H1 (cell line): Measurements from ENCODE around the gene HS3ST5. TPM values are rescaled to one million over a fixed set of nuclear protein-coding genes. Genes with fewer than 3 reads are reported as not detected.

ENCODE experiments used
- CTCF ChIA-PET: fragments of 300-600 bp; sonication (Branson Sonifier 250); formaldehyde crosslinking; loops from one replicate; lab custom pipeline; 2021; ENCODE audit not compliant: partially characterized antibody; lab: Charles Lee
- POLR2A ChIA-PET: fragments of 300-600 bp; sonication (Branson Sonifier 250); formaldehyde crosslinking; loops from one replicate; lab custom pipeline; 2021; ENCODE audit warnings: inconsistent platforms; ENCODE audit not compliant: partially characterized antibody; lab: Charles Lee
- DNase-seq, 2 experiments: peaks; one replicate each; pipeline versions ENCODE4 v3.0.0 to v3.0.0-alpha.2; 2010 to 2022; ENCODE audit warnings: low spot score in 2 of 2, low read depth in 1 of 2, mixed read lengths in 1 of 2
- FAIRE-seq: peaks from 2 replicates; lab custom pipeline; 2011; peaks lifted over from hg19 to GRCh38; lab: Jason Lieb, UNC
- H2AFZ ChIP-seq: 2 replicates; pipeline ENCODE4 v1.8.1; 2012; ENCODE audit warnings: low read length, inconsistent platforms
- H2AK5ac ChIP-seq: 2 replicates; pipeline ENCODE4 v1.6.1; 2013; ENCODE audit warnings: low read depth, low read length
- H2BK120ac ChIP-seq: replicated peaks from 2 replicates; pipeline ENCODE3; 2013; ENCODE audit warnings: low read depth, low read length, inconsistent platforms
- H2BK12ac ChIP-seq: 2 replicates; pipeline ENCODE4 v1.6.1; 2013; ENCODE audit warnings: low read depth, low read length
- H2BK15ac ChIP-seq: 2 replicates; pipeline ENCODE4 v1.6.1; 2013; ENCODE audit warnings: low read length
- H2BK20ac ChIP-seq: 2 replicates; pipeline ENCODE4 v1.6.1; 2013; ENCODE audit warnings: low read length
- H2BK5ac ChIP-seq: 2 replicates; pipeline ENCODE4 v1.6.1; 2013; ENCODE audit warnings: low read depth, low read length
- H3K14ac ChIP-seq: 2 replicates; pipeline ENCODE4 v1.6.1; 2013; ENCODE audit warnings: inconsistent platforms; ENCODE audit not compliant: insufficient read length
- H3K18ac ChIP-seq: 2 replicates; pipeline ENCODE4 v1.6.1; 2013; ENCODE audit warnings: low read length; ENCODE audit errors: extremely low read depth
- H3K23ac ChIP-seq: 2 replicates; pipeline ENCODE4 v1.6.1; 2013; ENCODE audit warnings: inconsistent platforms; ENCODE audit not compliant: insufficient read length
- H3K23me2 ChIP-seq: 2 replicates; pipeline ENCODE4 v1.6.1; 2013; ENCODE audit warnings: low read depth, low read length
- H3K27ac ChIP-seq: 2 replicates; pipeline ENCODE4 v1.6.1; 2011; ENCODE audit warnings: low read depth, low read length, inconsistent platforms
- H3K27me3 ChIP-seq, 4 experiments: replicated peaks in 1 of 4; 1 replicate in 1 of 4; 2 replicates in 3 of 4; pipeline versions ENCODE4 v1.6.1 to v1.8.1; 2011 to 2013; ENCODE audit warnings: low read length in 3 of 4, mild to moderate bottlenecking in 3 of 4, inconsistent platforms in 2 of 4, mixed read lengths in 2 of 4, moderate library complexity in 1 of 4; ENCODE audit not compliant: control insufficient read depth in 3 of 4, insufficient read depth in 3 of 4; ENCODE audit errors: extremely low read depth in 1 of 4
- H3K36me3 ChIP-seq, 4 experiments: 2 replicates each; pipeline versions ENCODE4 v1.6.1 to v1.8.1; 2011 to 2013; ENCODE audit warnings: mild to moderate bottlenecking in 4 of 4, low read length in 3 of 4, moderate library complexity in 2 of 4, control low read depth in 1 of 4, inconsistent platforms in 1 of 4; ENCODE audit not compliant: insufficient read depth in 4 of 4, control insufficient read depth in 2 of 4
- H3K4ac ChIP-seq: replicated peaks from 2 replicates; pipeline ENCODE3; 2013; ENCODE audit warnings: low read length, low read depth, mixed read lengths, inconsistent platforms; ENCODE audit not compliant: insufficient read length
- H3K4me1 ChIP-seq, 4 experiments: replicated peaks in 1 of 4; 1 replicate in 1 of 4; 2 replicates in 3 of 4; pipeline versions ENCODE4 v1.6.1 to v1.8.1; 2011 to 2013; ENCODE audit warnings: low read length in 3 of 4, inconsistent platforms in 2 of 4, mixed read lengths in 1 of 4; ENCODE audit not compliant: insufficient read depth in 4 of 4, control insufficient read depth in 3 of 4
- H3K4me2 ChIP-seq, 2 experiments: 2 replicates each; pipeline versions ENCODE4 v1.6.1 to v1.8.1; 2011 to 2013; ENCODE audit warnings: low read depth in 2 of 2, low read length in 2 of 2, control low read depth in 1 of 2, inconsistent platforms in 1 of 2, mild to moderate bottlenecking in 1 of 2; ENCODE audit not compliant: insufficient read depth in 1 of 2
- H3K4me3 ChIP-seq, 4 experiments: fragments of 200-600, 300-600 bp in 1 of 4; sonication (generic), shearing (Covaris generic), sonication (Bioruptor Twin) in 1 of 4; 2 replicates each; pipeline versions ENCODE4 v1.5.1 to v1.8.1; 2011 to 2016; ENCODE audit warnings: low read length in 4 of 4, low read depth in 3 of 4, control low read depth in 2 of 4, inconsistent platforms in 2 of 4, mild to moderate bottlenecking in 2 of 4, mixed read lengths in 1 of 4, moderate library complexity in 1 of 4; ENCODE audit not compliant: insufficient read depth in 2 of 4; ENCODE audit errors: extremely low read depth in 1 of 4
- H3K56ac ChIP-seq: replicated peaks from 2 replicates; pipeline ENCODE3; 2013; ENCODE audit warnings: low read depth, mild to moderate bottlenecking, mixed read lengths, low read length, inconsistent platforms; ENCODE audit not compliant: insufficient read length
- H3K79me1 ChIP-seq: 2 replicates; pipeline ENCODE4 v1.6.1; 2013; ENCODE audit warnings: low read depth, low read length, control low read depth
- H3K79me2 ChIP-seq, 2 experiments: 2 replicates each; pipeline versions ENCODE4 v1.6.1 to v1.8.1; 2012 to 2013; ENCODE audit warnings: low read length in 2 of 2, mild to moderate bottlenecking in 2 of 2, inconsistent platforms in 1 of 2; ENCODE audit not compliant: insufficient read depth in 2 of 2, control insufficient read depth in 1 of 2
- H3K9ac ChIP-seq, 4 experiments: replicated peaks in 1 of 4; 1 replicate in 1 of 4; 2 replicates in 3 of 4; pipeline versions ENCODE4 v1.6.1 to v1.8.1; 2011 to 2013; ENCODE audit warnings: low read depth in 3 of 4, low read length in 3 of 4, control low read depth in 2 of 4, mild to moderate bottlenecking in 2 of 4, moderate library complexity in 2 of 4, inconsistent platforms in 1 of 4; ENCODE audit errors: extremely low read depth in 1 of 4
- H3K9me3 ChIP-seq, 2 experiments: 2 replicates each; pipeline versions ENCODE4 v1.6.1 to v1.8.1; 2012 to 2013; ENCODE audit warnings: mild to moderate bottlenecking in 2 of 2, moderate library complexity in 2 of 2, control low read depth in 1 of 2, inconsistent platforms in 1 of 2, low read depth in 1 of 2, low read length in 1 of 2, mixed read lengths in 1 of 2; ENCODE audit not compliant: insufficient read depth in 2 of 2
- H4K20me1 ChIP-seq, 2 experiments: replicated peaks in 1 of 2; 2 replicates each; pipeline versions ENCODE3 to v1.8.1; 2011 to 2013; ENCODE audit warnings: inconsistent platforms in 2 of 2, low read length in 2 of 2, mild to moderate bottlenecking in 1 of 2; ENCODE audit not compliant: insufficient read depth in 2 of 2, control insufficient read depth in 1 of 2
- H4K5ac ChIP-seq: 2 replicates; pipeline ENCODE4 v1.6.1; 2013; ENCODE audit warnings: low read length, low read depth, mixed read lengths, inconsistent platforms; ENCODE audit not compliant: insufficient read length
- H4K8ac ChIP-seq: 2 replicates; pipeline ENCODE4 v1.8.0; 2013; ENCODE audit warnings: mild to moderate bottlenecking, moderate library complexity, low read length, inconsistent platforms; ENCODE audit not compliant: insufficient read depth; ENCODE audit errors: extremely low read depth
- H4K91ac ChIP-seq: replicated peaks from 2 replicates; pipeline ENCODE3; 2013; ENCODE audit warnings: low read length, mixed read lengths, inconsistent platforms; ENCODE audit not compliant: insufficient read length
- HDAC2 ChIP-seq, 2 experiments: fragments of 300-600 bp in 1 of 2; sonication (generic) in 1 of 2; IDR thresholded peaks; 2 replicates each; pipeline ENCODE4 v1.6.1; 2011 to 2012; ENCODE audit warnings: low read depth in 2 of 2, low read length in 2 of 2, mild to moderate bottlenecking in 2 of 2, moderate library complexity in 2 of 2, borderline replicate concordance in 1 of 2, inconsistent platforms in 1 of 2
- POLR2AphosphoS5 ChIP-seq: IDR thresholded peaks from 2 replicates; pipeline ENCODE4 v1.6.1; 2011; ENCODE audit warnings: low read depth, low read length
- TAF7 ChIP-seq: optimal IDR thresholded peaks from 2 replicates; pipeline ENCODE3; 2011; ENCODE audit warnings: low read depth, mild to moderate bottlenecking, inconsistent platforms, low read length, moderate library complexity, borderline replicate concordance
- TCF12 ChIP-seq: IDR thresholded peaks from 2 replicates; pipeline ENCODE4 v1.6.1; 2011; ENCODE audit warnings: low read depth, mild to moderate bottlenecking, low read length
- YY1 ChIP-seq: IDR thresholded peaks from 2 replicates; pipeline ENCODE4 v1.6.1; 2011; ENCODE audit warnings: low read depth, mild to moderate bottlenecking, low read length
- WGBS, 2 experiments: shearing (Covaris generic) in 1 of 2; methylation state at CpG; one replicate each; pipeline versions ENCODE4 v1.1.6 to v1.1.7; 2013 to 2015; ENCODE audit warnings: low lambda C conversion rate in 2 of 2, mixed read lengths in 2 of 2, inconsistent platforms in 1 of 2, low coverage in 1 of 2, missing lambda C conversion rate in 1 of 2; ENCODE audit not compliant: insufficient replicate concordance in 2 of 2, insufficient coverage in 1 of 2, insufficient read length in 1 of 2; ENCODE audit errors: extremely low coverage in 1 of 2, missing lambda C conversion rate in 1 of 2; 5-methylcytosine and 5-hydroxymethylcytosine counted together
- polyA plus RNA-seq, 7 experiments: library from polyadenylated mRNA; depleted of rRNA in 3 of 7; stranded (reverse) in 5 of 7; unstranded in 2 of 7; fragments of >200 nt in 5 of 7; fragments of 200-250 nt in 2 of 7; gene quantifications; 1 replicate in 5 of 7; 2 replicates in 1 of 7; 4 replicates in 1 of 7; pipeline versions ENCODE4 v1.2.1 to v1.2.3, GENCODE V29; 2011 to 2013; ENCODE audit warnings: missing spikeins in 2 of 7, mixed read lengths in 2 of 7
- total RNA-seq: library from RNA; stranded (reverse); fragmentation: NEBNext Ultra II Directional; extraction: Animal tissue kit (Norgen Biotek cat#: 25700); gene quantifications from 2 replicates; pipeline ENCODE4 v1.2.1, GENCODE V29; 2021

The HS3ST5 gene
- total and polyA plus RNA-seq, 2 of the 8 experiments (the other 6 are each of a cell fraction or from before 2014, with no cell fraction given), result 1.2 to 9.9 TPM

DNA sequence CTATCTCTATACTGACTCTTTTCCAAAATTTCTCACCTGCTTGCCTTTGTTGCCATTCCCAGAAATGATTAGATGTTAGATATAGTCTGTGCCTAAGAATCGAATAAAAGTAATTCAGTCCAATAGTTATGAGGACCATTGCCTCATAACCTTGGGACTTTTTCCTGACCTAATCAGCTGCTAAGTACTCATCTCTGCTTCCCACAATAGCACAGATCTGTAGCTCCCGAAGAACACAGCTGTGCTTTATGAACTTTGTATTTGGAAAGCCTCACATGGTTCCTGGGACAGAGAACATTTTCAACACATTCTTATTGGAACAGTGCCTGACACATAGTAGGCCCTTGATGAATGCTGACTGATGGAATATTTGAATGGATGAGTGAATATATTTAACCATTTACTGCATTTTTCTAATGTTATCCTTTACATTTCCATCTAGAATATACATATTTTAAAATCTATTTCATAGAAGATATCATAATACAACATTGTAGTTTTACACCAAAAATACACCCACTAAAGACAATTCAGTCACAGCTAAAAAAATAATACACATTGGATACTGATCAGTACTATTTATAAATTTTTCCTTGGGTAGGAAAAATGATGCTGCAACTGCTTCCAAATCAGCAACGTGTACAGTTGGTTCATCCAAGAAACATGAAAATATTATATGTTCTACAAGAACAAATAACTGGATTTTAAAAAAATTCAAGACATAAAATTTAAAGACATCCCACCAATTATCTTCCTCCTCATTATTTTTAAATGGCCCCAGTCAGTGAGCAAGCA lies 53.9 kb downstream of the HS3ST5 start:
- no peak overlapping the region for H2BK12ac ChIP-seq
- H3K23ac ChIP-seq, result no peak overlapping the region
- H2BK5ac ChIP-seq, result no peak overlapping the region
- H4K91ac ChIP-seq, result no peak overlapping the region
- H4K8ac ChIP-seq, result no peak overlapping the region
- WGBS, 2 experiments, result 90% methylated on average over 3 of the region's 3 CpGs; no CpG with 5 or more reads in 1 of the 2 experiments
- H4K20me1 ChIP-seq, result no peaks in the 10 kb centered on the region
- H2AK5ac ChIP-seq, result no peak overlapping the region
- TF ChIP-seq HDAC2 (IDR thresholded peaks at IDR 0.05; ENCODE audit: borderline replicate concordance in 1 of 2, low read depth in 2 of 2, low read length in 2 of 2) (no peak), POLR2AphosphoS5 (no peak), TAF7 (no peak), TCF12 (no peak), YY1 (no peak)
- no peak overlapping the region for H3K4ac ChIP-seq
- H3K56ac ChIP-seq, result no peak overlapping the region
- no peak overlapping the region for H3K4me2 ChIP-seq
- H3K23me2 ChIP-seq, result no peaks in the 10 kb centered on the region
- H2AFZ ChIP-seq, result no peak overlapping the region
- H3K4me1 ChIP-seq, result 0 out of 7 replicates have a peak, but pooled peaks cover 0 to 3% (median 0%) of the 10 kb centered on the region in 4 experiments
- CTCF ChIA-PET, result interaction anchor here (0.6 to 1.1 kb wide), 3 partner anchors 15 to 384 kb away, joined by 3 read pairs; no protein-coding TSS in a partner anchor
- H2BK15ac ChIP-seq, result no peak overlapping the region
- no peak overlapping the region for H4K5ac ChIP-seq
- H3K14ac ChIP-seq, result no peak overlapping the region
- H3K4me3 ChIP-seq, result no peak overlapping the region
- H3K79me2 ChIP-seq, result peaks cover 0 to 54% of the 10 kb centered on the region in 2 experiments; a peak in 2 of 4 replicates
- no peak overlapping the region for H3K27ac ChIP-seq
- no peak overlapping the region for H3K18ac ChIP-seq
- H3K9me3 ChIP-seq, result no peaks in the 10 kb centered on the region
- H3K36me3 ChIP-seq, result peaks cover 0 to 3% (median 1%) of the 10 kb centered on the region in 4 experiments; a peak in 3 of 8 replicates
- FAIRE-seq, result no peak
- no peak overlapping the region for H2BK120ac ChIP-seq
- H2BK20ac ChIP-seq, result no peak overlapping the region
- no peaks in the 10 kb centered on the region for H3K27me3 ChIP-seq
- 0 out of 2 replicates have a peak, but pooled peaks cover 1% of the 10 kb centered on the region for H3K79me1 ChIP-seq
- DNase-seq, result no peak
- no peak overlapping the region for H3K9ac ChIP-seq
- POLR2A ChIA-PET, result no interaction called here
